H1 (cell line): ENCODE measurements around the gene CCDC24. TPM values are rescaled to one million over a fixed set of nuclear protein-coding genes. Genes with fewer than 3 reads are reported as not detected.
A peak's percentile ranks its signal among the peaks of the same experiment; 100 is the strongest.

ENCODE experiments used
- ASH2L ChIP-seq: fragments of 200-600, 300-600 bp; sonication (generic); IDR thresholded peaks from one replicate; pipeline ENCODE4 v1.7.1; 2017; ENCODE audit warnings: low read length
- RBBP5 ChIP-seq: IDR thresholded peaks from 2 replicates; pipeline ENCODE4 v1.7.1; 2012; ENCODE audit warnings: low read depth, mild to moderate bottlenecking, inconsistent platforms, low read length, moderate library complexity, borderline replicate concordance
- polyA plus RNA-seq, 7 experiments: library from polyadenylated mRNA; depleted of rRNA in 3 of 7; stranded (reverse) in 5 of 7; unstranded in 2 of 7; fragments of >200 nt in 5 of 7; fragments of 200-250 nt in 2 of 7; gene quantifications; 1 replicate in 5 of 7; 2 replicates in 1 of 7; 4 replicates in 1 of 7; pipeline versions ENCODE4 v1.2.1 to v1.2.3, GENCODE V29; 2011 to 2013; ENCODE audit warnings: missing spikeins in 2 of 7, mixed read lengths in 2 of 7
- total RNA-seq: library from RNA; stranded (reverse); fragmentation: NEBNext Ultra II Directional; extraction: Animal tissue kit (Norgen Biotek cat#: 25700); gene quantifications from 2 replicates; pipeline ENCODE4 v1.2.1, GENCODE V29; 2021

Gene CCDC24
- total and polyA plus RNA-seq, 2 of the 8 experiments (the other 6 are each of a cell fraction or from before 2014, with no cell fraction given): 11.2 to 11.4 TPM

DNA sequence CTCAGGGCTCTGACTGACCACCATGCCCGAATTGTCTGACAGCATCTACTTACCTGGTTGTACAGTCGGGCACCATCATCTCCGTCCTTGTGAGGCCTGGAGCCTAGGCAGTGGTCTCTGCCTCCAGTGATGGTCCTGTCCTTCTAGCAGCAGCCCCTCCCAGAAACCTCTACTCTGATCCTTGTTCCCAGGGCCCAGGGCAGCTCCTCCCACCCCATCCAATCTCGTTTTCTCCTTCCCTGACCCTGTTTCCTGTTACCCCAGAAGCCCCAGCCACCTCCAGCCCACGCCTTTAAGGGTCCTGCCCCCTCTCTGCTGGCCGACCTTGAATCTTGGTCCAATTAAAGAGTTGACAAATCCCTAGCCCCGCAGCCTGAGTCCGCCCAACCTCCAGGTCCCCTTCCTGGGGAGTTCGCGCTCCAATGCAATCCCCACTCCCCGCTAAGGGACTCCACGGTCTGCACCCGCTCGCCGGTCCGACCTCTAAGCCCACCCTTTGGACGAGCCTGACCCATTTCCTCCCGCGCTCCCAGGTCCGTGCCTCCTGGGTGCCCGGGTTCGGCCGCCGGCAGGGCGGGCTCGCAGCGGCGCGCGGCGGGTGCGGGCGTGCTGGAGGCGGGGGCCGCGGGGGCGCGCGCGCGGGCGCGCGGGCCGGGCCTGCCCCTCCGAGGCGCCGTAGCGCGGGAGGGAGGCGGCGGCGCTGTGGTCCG is 12.7 kb upstream of the CCDC24 start, which contains the start of gene B4GALT2 (continued):
- TF ChIP-seq ASH2L (peak; percentile 38), RBBP5 (no peak; the same call in 1 of the 2 replicates)
